ENCODE data around the gene BRK1. TPM values are rescaled to one million over a fixed set of nuclear protein-coding genes. Genes with fewer than 3 reads are reported as not detected.
"Not testable (repeated sequence)": the region's sequence is repeated elsewhere in the genome, so short reads cannot be mapped to it uniquely, and the experiment has no call there.

The BRK1 gene
- polyA plus RNA-seq (ENCODE audit: insufficient read length) = 127 TPM

GRCh38 chr3:10115326-10116137 is at the start of gene BRK1:
BRK1 (plus strand) TSS chr3:10115675; CDS start chr3:10115702, 27 bp downstream.
- peak; percentile 91 for DNase-seq (ENCODE audit: low read depth)

- not testable (repeated sequence) for DNase-seq (ENCODE audit: low read depth)
Measured at GRCh38 chr3:10070077-10070476, 45.4 kb upstream of the BRK1 start.

- DNase-seq (ENCODE audit: low read depth) = no peak
Measured at GRCh38 chr3:10074666-10075065, 40.8 kb upstream of the BRK1 start.

- DNase-seq (ENCODE audit: low read depth) = no peak
Measured at GRCh38 chr3:10081871-10082270, 33.6 kb upstream of the BRK1 start.

- DNase-seq (ENCODE audit: low read depth) = no peak
Measured at GRCh38 chr3:10085738-10086137, 29.7 kb upstream of the BRK1 start.

GRCh38 chr3:10088256-10088655 is 27.2 kb upstream of the BRK1 start:
- no peak for DNase-seq (ENCODE audit: low read depth)

- no peak for DNase-seq (ENCODE audit: low read depth)
Measured at GRCh38 chr3:10090179-10090578, 25.3 kb upstream of the BRK1 start.

GRCh38 chr3:10090774-10091173 is 24.7 kb upstream of the BRK1 start:
- not testable (repeated sequence) for DNase-seq (ENCODE audit: low read depth)

GRCh38 chr3:10091387-10091786 is 24.1 kb upstream of the BRK1 start:
- DNase-seq (ENCODE audit: low read depth) = not testable (repeated sequence)

GRCh38 chr3:10093678-10094077 is 21.8 kb upstream of the BRK1 start:
- DNase-seq (ENCODE audit: low read depth) = no peak

- no peak for DNase-seq (ENCODE audit: low read depth)
Measured at GRCh38 chr3:10099041-10099440, 16.4 kb upstream of the BRK1 start.

- no peak for DNase-seq (ENCODE audit: low read depth)
Measured at GRCh38 chr3:10106919-10107318, 8.6 kb upstream of the BRK1 start.

- DNase-seq (ENCODE audit: low read depth) = no peak
Measured at GRCh38 chr3:10108091-10108490, 7.4 kb upstream of the BRK1 start, which contains the start of gene FANCD2OS. FANCD2OS (minus strand) TSS chr3:10108255; CDS start chr3:10104774, 3,481 bp downstream.

GRCh38 chr3:10116138-10116460 is 624 bp downstream of the BRK1 start:
- DNase-seq (ENCODE audit: low read depth) = no peak

GRCh38 chr3:10116928-10117327 is 1.5 kb downstream of the BRK1 start:
- no peak for DNase-seq (ENCODE audit: low read depth)

- DNase-seq (ENCODE audit: low read depth) = no peak
Measured at GRCh38 chr3:10119376-10119775, 3.9 kb downstream of the BRK1 start.

GRCh38 chr3:10121064-10121463 is 5.6 kb downstream of the BRK1 start:
- no peak for DNase-seq (ENCODE audit: low read depth)

- DNase-seq (ENCODE audit: low read depth) = no peak
Measured at GRCh38 chr3:10122724-10123123, 7.2 kb downstream of the BRK1 start.

GRCh38 chr3:10135872-10136271 is 20.4 kb downstream of the BRK1 start:
- not testable (repeated sequence) for DNase-seq (ENCODE audit: low read depth)

- no peak for DNase-seq (ENCODE audit: low read depth)
Measured at GRCh38 chr3:10136426-10137005, 21.0 kb downstream of the BRK1 start.

- DNase-seq (ENCODE audit: low read depth) = no peak
Measured at GRCh38 chr3:10137178-10137577, 21.7 kb downstream of the BRK1 start.

GRCh38 chr3:10140996-10141546 is 25.6 kb downstream of the BRK1 start:
- DNase-seq (ENCODE audit: low read depth) = no peak

Measured in forelimb muscle (tissue), 1 donor.